ENCODE data around the gene MRNIP.

Gene MRNIP

DNA sequence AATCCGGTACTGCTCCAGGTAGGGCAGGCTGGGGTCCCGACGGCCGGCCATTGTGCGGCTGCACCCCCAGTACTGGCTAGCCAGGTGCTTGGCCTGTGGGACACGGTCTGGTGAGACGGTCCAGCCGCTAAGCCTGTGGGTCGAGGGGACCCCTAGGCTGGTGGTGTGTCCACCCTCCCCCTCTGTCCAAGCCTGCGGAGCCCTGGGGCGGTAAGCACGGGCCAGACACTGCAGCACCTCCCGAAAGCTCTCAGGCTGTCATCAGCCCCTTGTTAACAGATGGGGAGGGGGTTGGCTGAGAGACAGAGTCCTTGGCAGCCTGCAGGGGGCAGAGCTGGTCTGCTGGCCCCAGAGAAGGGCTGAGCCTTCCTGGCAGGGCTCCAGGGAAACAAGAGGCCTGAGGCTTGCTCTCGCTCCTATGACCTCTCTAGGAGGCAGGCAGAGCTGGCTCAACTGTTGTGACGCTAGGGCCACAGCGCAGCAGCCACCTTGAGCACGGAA, 11.8 kb upstream of the MRNIP start:
- peak; percentile 86 for DNase-seq

- no peak for DNase-seq
Measured at GRCh38 chr5:179869641-179870402, 11.2 kb upstream of the MRNIP start.

- peak; percentile 33 for DNase-seq
Measured at GRCh38 chr5:179869101-179869500, 10.5 kb upstream of the MRNIP start.

DNA sequence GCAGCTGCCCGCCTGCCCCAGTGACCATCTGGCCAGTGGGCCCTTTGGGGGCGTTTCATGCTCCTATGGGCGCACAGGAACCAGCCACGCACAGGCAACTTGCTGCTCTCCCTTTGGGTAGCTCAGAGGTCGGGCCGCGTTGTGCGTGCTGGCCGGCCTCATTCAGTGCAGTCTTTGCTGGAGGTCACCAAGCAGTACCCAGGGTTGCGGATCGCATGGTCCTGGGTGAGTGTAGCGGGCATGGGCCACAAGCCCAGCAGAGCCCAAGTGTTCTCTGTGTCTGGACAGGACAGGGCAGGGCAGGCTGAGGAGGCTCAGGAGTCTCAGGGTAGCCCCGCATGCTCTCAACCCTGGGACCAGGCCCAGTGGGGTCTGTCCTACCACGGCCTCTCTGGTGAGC, 9.9 kb upstream of the MRNIP start:
- DNase-seq, result no peak

GRCh38 chr5:179867476-179867875, 8.9 kb upstream of the MRNIP start:
- DNase-seq, result no peak

- DNase-seq, result no peak
Measured at GRCh38 chr5:179867079-179867465, 8.5 kb upstream of the MRNIP start.

DNA sequence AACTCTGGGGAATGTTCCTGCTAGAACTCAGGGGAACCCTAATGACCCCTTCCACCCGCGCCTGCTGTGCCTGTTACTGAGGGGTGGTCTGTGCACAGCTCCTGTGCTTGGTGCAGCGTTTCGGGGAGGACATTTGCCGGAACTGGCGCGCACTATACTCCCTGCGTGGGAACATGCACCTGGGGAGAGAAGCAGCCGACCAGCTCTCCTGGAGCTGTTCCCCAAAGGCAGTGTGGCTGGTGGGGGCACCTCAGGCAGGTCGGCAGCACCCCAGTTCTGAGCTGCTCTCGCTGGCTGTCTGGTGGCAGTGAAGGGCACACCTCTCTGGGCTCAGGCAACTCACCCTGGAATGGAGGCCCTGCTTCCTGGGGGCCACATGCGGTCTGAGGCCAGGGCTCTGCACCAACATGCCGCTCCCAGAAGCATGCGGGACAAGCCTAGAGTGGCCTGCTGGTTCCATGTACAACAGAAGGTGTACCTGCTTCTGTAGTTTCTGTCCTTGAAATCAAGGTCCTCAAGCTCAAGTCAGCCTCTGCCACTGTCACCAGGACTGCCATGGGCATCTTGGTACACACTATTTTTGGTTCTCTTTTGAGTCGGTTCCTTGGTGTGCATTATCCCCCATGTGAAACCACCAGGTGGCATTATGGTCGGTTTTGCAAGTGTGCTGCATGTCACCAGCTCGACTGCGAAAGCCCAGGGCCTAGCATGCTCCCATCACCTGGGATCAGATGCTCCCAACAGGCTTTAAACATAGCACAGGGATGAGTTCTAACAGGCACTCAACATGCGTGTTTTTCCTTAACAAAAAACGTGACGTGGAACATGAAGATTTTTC, 7.8 kb upstream of the MRNIP start:
- DNase-seq, result peak; percentile 12

DNA sequence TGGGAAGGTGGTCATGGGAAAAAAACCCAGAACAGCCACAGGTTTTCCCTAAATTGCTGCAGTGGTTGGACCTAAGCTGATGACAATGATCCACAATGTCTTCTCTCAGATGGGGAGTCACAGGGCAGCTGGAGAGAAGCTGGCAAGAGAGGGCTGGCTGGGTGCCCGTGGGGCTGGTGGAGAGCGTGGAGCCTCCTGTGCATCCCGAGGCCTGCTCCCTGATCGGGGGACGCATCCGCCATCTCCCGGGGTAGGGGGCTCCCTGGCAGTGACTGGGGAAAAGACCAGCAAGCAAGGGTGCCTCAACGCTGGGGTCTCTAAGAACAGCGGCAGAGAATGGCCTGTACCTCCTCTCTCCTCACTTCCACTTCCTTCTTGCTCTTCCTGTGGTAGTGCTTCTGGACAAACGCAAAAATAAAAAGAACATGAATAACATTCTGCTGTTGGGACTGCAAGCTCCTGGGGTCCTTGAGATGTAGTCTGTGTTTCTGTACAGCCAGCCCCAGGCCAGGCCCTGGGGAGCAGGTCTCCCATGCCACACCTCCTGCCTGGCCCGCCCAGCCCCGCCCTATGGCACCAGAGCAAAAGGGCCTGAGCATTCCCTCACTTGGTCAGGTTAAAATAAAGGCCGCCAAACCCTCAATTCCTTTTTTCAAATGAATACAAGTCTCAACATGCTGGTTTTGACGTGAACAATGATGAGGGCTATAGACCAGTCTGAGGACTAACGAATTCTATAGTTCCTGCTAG, 7.0 kb upstream of the MRNIP start:
- DNase-seq, result no peak

- DNase-seq, result no peak
Measured at GRCh38 chr5:179864686-179865085, 6.1 kb upstream of the MRNIP start.

GRCh38 chr5:179863449-179864085, 5.0 kb upstream of the MRNIP start:
- no peak for DNase-seq

- no peak for DNase-seq
Measured at GRCh38 chr5:179862891-179863290, 4.3 kb upstream of the MRNIP start.

GRCh38 chr5:179862296-179862695, 3.7 kb upstream of the MRNIP start:
- no peak for DNase-seq

GRCh38 chr5:179860301-179860700, 1.7 kb upstream of the MRNIP start:
- peak; percentile 60 for DNase-seq

GRCh38 chr5:179858241-179858585, 404 bp downstream of the MRNIP start:
- DNase-seq, result peak; percentile 78

DNA sequence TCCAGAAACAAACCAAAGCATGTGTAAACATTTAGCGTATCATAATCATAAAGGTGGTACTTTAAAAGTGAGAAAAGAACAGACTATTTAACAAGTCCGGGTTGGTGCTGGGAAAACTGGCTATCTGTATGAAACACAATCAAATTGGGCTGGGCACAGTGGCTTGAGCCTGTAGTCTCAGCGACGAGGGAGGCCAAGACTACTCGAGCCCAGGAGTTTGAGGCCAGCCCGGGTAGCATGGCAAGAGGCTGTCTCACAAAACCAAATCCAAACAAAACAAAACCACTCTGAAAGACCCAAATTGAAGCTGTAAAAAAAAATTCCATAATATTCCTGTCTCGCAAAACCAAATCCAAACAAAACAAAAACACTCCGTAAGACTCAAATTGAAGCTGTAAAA, 4.3 kb downstream of the MRNIP start:
- DNase-seq, result no peak

GRCh38 chr5:179852993-179853547, 5.5 kb downstream of the MRNIP start:
- no peak for DNase-seq

DNA sequence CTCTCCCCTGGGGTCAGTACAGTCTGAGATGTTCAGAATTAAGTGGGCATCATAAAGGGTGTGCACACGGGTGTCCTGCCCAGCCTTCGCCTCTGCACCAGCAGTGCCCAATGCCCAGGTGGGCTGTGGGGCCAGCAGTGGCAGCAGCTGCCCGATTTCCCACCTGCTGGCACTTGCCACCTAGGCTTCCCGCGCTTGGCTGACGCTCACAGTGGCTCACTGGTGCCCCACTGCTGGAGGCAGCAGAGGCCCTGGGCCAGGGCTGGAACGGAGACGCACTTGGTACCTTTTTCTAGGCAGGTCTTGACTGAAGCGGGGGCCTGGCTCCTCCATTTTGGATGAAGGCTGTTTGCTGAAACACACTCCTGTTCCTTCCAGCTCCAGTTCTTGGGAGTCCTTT, 17.0 kb downstream of the MRNIP start:
- no peak for DNase-seq

DNA sequence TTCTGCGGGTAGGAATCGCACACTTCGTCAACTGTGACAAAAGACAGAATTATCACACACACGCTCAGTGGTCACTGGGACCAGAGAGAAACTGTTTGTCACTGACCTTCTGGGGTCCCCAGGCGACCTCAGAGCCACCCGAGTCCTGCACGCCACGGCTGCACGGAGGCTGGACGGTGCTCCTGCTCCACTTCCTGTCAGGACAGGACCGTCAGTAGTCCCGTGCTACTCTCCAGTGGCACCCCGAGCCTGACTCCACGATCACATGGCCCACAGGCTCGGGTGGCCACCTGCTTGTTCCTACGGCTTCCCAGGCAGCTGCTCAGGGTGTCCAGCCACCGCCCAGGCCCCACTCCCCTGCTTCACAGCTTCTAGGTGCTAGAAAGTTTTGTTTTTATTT, 17.9 kb downstream of the MRNIP start:
- DNase-seq, result no peak

DNA sequence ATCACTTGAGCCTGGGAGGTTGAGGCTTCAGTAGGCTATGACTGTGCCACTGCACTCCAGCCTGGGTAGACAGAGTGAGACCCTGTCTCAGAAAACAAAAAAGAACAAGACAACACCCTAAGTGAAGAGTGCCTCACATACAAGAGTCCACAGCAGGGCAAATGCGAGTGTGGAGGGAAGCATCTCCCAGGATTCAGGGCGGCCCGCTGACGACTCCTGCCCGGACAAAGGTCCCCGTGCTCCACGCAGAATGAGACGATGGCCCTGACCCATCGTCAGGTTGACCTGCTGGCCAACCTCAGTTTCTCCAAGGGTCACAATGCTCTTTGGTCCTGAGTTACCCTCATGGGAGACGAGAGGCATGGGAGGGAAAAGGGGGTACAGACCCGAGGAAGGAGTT, 18.3 kb downstream of the MRNIP start:
- DNase-seq, result no peak

DNA sequence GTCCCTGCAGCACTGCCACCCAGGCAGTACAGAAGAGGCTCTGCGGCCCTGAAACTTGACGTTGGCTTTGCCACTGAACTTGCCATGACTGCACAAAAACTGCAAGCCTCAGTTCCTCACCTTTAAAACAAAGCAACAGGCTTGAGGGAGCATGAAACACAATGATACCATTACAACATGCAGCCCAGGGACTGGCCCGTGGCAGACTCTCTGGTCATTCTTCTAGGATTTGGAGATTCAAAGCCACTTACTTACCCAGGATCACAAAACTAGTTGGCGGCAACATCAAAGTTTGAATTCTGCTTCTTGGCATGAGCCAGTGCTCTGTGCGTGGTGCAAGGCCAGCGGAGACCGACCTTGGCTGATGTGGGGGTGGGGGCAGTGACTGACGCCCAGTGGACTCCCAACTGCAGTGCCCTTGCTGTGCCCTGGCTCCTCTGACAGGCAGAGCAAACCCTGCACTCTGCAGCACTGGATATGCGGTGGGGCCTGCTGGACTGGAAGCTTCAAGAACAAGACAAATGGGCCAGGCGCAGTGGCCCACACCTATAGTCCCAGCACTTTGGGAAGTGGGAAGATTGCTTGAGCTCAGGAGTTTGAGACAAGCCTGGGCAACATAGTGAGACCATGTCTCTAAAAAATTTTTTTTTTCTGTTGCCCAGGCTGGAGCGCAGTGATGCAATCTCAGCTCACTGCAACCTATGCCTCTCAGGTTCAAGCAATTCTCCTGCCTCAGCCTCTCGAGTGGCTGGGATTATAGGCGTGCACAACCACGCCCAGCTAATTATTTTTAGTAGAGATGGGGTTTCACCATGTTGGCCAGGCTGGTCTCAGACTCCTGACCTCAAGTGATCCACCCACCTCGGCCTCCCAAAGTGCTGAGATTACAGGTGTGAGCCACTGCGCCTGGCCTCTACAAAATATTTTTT, 19.0 kb downstream of the MRNIP start:
- no peak for DNase-seq
